Testis (tissue), 5 donors: ENCODE data around the gene MRPS7. TPM values are rescaled to one million over a fixed set of nuclear protein-coding genes. Genes with fewer than 3 reads are reported as not detected.

Experiments used
- DNase-seq: peaks from one replicate; pipeline ENCODE4 v3.0.0-alpha.2; 2019
- H3K27ac ChIP-seq, 2 donors: fragments of 200-600 bp; sonication (generic); one replicate each; pipeline ENCODE4 v1.5.1; 2019
- H3K27me3 ChIP-seq: fragments of 200-600 bp; sonication (generic); one replicate; pipeline ENCODE4 v1.5.1; 2019
- H3K36me3 ChIP-seq: fragments of 200-600 bp; sonication (generic); one replicate; pipeline ENCODE4 v1.5.1; 2017; ENCODE audit warnings: low read depth; ENCODE audit errors: missing control alignments
- H3K4me1 ChIP-seq: fragments of 200-600 bp; sonication (generic); one replicate; pipeline ENCODE4 v1.5.1; 2019
- H3K4me3 ChIP-seq, 2 donors: fragments of 200-600 bp; sonication (generic); one replicate each; pipeline ENCODE4 v1.5.1; 2017 to 2019
- H3K9me3 ChIP-seq: fragments of 200-600 bp; sonication (generic); one replicate; pipeline ENCODE4 v1.5.1; 2017
- POLR2A ChIP-seq: fragments of 450-650 bp; IDR thresholded peaks from one replicate; pipeline ENCODE4 v1.6.1; 2017; ENCODE audit warnings: antibody characterized with exemption, mild to moderate bottlenecking, moderate library complexity
- WGBS, 2 donors: methylation state at CpG; one replicate each; pipeline ENCODE4 v1.1.5; 2018; 5-methylcytosine and 5-hydroxymethylcytosine counted together
- intact Hi-C: fragments of 100-400 bp; cut with DNase I; formaldehyde crosslinking; loops from one replicate; pipeline ENCODE4 v1.15.1; 2023; ENCODE audit warnings: low total_unique reads
- long read RNA-seq, 2 donors: transcript quantifications; one replicate each; lab custom pipeline, GENCODE V29; 2026
- polyA plus RNA-seq: library from polyadenylated mRNA; stranded (reverse); fragments of 350-450 nt; fragmentation: Illumina TruSeq; extraction: RNeasy Lipid Tissue Mini Kit (QIAGEN cat#74804); gene quantifications from one replicate; pipeline ENCODE4 v1.2.3, GENCODE V29; 2014; ENCODE audit warnings: low read depth, low replicate concordance; ENCODE audit not compliant: insufficient read depth
- total RNA-seq, 2 donors: library from RNA; depleted of rRNA; stranded (reverse); fragments of >200 nt; gene quantifications; one replicate each; pipeline ENCODE4 v1.2.3, GENCODE V29; 2016
- TF ChIP-seq, protein P1 (sequence below), 3 experiments: fragments of 450-650 bp in 2 of 3; fragments of 200-600 bp in 1 of 3; sonication (generic) in 1 of 3; IDR thresholded peaks; one replicate each; pipeline ENCODE4 v1.5.1; 2016 to 2019; ENCODE audit warnings: antibody characterized with exemption in 3 of 3, mild to moderate bottlenecking in 2 of 3, moderate library complexity in 1 of 3

Gene MRPS7
- 10 to 100 TPM; 53.3 to 72.9 TPM for total RNA-seq
- 83.5 TPM for polyA plus RNA-seq
- long read RNA-seq, donor 1, transcript MRPS7-201 (5 exons, 1,406 nt) = major isoform, 29 of 34 reads
- long read RNA-seq, donor 1, partial matches to known transcripts = 0 of 34 reads
- long read RNA-seq, donor 1, other reads (novel, unspliced or antisense) = 0 of 34 reads
- long read RNA-seq, donor 2, transcript MRPS7-201 (5 exons, 1,406 nt) = major isoform, 28 of 58 reads
- long read RNA-seq, donor 2, partial matches to known transcripts = 27 of 58 reads
- long read RNA-seq, donor 2, other reads (novel, unspliced or antisense) = 0 of 58 reads

DNA sequence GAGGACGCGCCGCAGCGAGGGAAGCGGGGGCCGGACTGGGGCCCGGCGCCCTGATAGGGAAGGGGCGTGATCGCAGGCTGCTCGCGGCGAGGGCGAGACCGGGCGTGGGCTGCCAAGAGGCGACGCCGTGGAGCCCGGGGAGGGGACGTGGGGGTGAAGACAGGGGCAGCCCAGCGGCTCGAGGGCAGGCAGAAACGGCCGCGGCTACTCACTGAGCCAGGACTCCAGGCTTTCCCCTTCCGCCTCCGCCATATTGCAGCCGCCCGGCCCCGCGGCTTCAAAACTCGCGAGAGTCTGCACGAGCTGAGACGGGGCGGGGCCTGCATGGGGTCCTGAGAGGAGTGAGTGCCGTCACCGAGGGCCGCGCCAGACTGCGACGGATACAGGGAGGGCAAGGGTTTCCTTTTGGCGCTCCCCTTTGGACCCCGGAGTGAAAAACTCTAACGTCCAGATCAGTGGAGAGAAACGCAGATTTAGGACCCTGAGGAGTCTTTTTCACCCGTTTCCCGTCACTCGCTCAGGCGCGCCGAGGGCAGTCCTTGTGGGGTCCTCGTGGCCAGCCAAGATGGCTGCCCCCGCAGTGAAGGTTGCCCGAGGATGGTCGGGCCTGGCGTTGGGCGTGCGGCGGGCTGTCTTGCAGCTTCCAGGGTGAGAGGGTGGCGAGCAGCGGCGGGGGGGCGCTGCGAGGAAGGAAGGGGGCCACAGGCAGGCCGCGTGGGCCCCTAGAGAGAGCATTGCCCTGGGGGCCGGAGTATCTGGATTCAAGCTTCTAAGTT is at the start of gene MRPS7, which contains the start of gene GGA3:
MRPS7 (plus strand) TSS at position 544 of the 776 bp plus-strand sequence; CDS start at position 566, 22 bp downstream.
GGA3 (minus strand) TSS at position 271 of the 776 bp plus-strand sequence; CDS start at position 252, 19 bp downstream.
- no peaks in the 10 kb centered on the region for H3K27me3 ChIP-seq
- no peak for TF ChIP-seq POLR2A
- TF ChIP-seq, protein P1, sequence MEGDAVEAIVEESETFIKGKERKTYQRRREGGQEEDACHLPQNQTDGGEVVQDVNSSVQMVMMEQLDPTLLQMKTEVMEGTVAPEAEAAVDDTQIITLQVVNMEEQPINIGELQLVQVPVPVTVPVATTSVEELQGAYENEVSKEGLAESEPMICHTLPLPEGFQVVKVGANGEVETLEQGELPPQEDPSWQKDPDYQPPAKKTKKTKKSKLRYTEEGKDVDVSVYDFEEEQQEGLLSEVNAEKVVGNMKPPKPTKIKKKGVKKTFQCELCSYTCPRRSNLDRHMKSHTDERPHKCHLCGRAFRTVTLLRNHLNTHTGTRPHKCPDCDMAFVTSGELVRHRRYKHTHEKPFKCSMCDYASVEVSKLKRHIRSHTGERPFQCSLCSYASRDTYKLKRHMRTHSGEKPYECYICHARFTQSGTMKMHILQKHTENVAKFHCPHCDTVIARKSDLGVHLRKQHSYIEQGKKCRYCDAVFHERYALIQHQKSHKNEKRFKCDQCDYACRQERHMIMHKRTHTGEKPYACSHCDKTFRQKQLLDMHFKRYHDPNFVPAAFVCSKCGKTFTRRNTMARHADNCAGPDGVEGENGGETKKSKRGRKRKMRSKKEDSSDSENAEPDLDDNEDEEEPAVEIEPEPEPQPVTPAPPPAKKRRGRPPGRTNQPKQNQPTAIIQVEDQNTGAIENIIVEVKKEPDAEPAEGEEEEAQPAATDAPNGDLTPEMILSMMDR (IDR thresholded peaks at IDR 0.05) = peak in 1 of 3 experiments; percentile 17
- H3K4me1 ChIP-seq = peaks cover 15% of the 10 kb centered on the region
- no peaks in the 10 kb centered on the region for H3K9me3 ChIP-seq
- H3K27ac ChIP-seq = peak within 1 kb of the TSS; percentile 83 to 99
- intact Hi-C loops = no loop called here
- no peaks in the 10 kb centered on the region for H3K36me3 ChIP-seq
- WGBS, 2 donors = 0 to 1% methylated on average over 17 to 68 of the region's 69 CpGs
- H3K4me3 ChIP-seq = peak within 1 kb of the TSS; percentile 94 to 100
- DNase-seq = peak; percentile 97

DNA sequence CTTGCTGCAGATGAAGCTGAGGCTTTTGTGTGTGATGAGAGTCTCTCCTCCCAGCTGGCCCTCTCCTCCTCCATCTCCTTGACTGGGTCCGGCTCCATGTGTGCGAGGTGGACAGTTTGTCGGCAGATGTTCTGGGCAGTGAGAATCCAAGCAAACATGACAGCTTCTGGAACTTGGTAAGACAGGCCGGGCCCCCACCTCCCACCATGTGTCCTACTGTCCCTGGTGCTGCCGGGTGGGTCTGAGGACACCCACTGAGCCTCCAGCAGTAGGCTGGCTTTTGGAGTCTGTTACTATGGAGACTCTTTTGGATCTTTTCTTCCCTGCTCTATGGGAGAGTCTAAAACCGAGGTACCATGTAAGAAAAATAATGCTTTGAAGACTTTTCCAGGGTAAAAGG is 43.5 kb upstream of the MRPS7 start:
- intact Hi-C loops = no loop called here
- Histone ChIP-seq H3K36me3 (no peaks in the 10 kb centered on the region), H3K4me1 (no peaks in the 10 kb centered on the region), H3K27me3 (no peaks in the 10 kb centered on the region), H3K4me3 (no peak overlapping the region), H3K9me3 (no peaks in the 10 kb centered on the region), H3K27ac (no peak overlapping the region)
- no peak for DNase-seq
- TF ChIP-seq, protein P1 (IDR thresholded peaks at IDR 0.05) = no peak
- no peak for TF ChIP-seq POLR2A
- 94 to 96% methylated on average over 6 of the region's 6 CpGs for WGBS, 2 donors

GRCh38 chr17:75219815-75220214 is 41.9 kb upstream of the MRPS7 start:
- intact Hi-C loops = no loop called here
- no peak for DNase-seq
- 87 to 96% methylated on average over 3 of the region's 3 CpGs for WGBS, 2 donors

DNA sequence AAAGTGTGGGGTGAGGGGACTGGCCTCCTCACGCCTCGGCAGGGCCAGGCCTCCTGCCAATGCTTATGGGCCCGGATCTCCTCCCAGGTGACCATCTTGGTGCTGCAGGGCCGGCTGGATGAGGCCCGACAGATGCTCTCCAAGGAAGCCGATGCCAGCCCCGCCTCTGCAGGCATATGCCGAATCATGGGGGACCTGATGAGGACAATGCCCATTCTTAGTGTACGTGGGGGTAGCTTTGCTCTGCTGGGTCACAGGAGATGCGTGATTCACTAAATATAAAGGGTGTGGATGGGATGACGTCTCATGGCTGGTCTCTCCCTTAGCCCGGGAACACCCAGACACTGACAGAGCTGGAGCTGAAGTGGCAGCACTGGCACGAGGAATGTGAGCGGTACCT is 36.7 kb upstream of the MRPS7 start:
- DNase-seq = no peak
- Histone ChIP-seq H3K4me3 (no peak overlapping the region), H3K9me3 (no peaks in the 10 kb centered on the region), H3K36me3 (no peaks in the 10 kb centered on the region), H3K4me1 (no peaks in the 10 kb centered on the region), H3K27me3 (no peaks in the 10 kb centered on the region), H3K27ac (no peak overlapping the region)
- 75% methylated on average over 13 to 14 of the region's 14 CpGs for WGBS, 2 donors
- no peak for TF ChIP-seq POLR2A
- TF ChIP-seq, protein P1 (IDR thresholded peaks at IDR 0.05) = no peak
- intact Hi-C loops = no loop called here

More at GRCh38 chr17:75219815-75220214, 41.9 kb upstream of the MRPS7 start:
- Histone ChIP-seq H3K4me1 (no peaks in the 10 kb centered on the region), H3K9me3 (no peaks in the 10 kb centered on the region), H3K36me3 (no peaks in the 10 kb centered on the region), H3K4me3 (no peak overlapping the region), H3K27me3 (no peaks in the 10 kb centered on the region), H3K27ac (no peak overlapping the region)
- TF ChIP-seq POLR2A = no peak
- TF ChIP-seq, protein P1 (IDR thresholded peaks at IDR 0.05) = no peak
